ENCODE data around the gene UQCRQ.

- TF ChIP-seq CTCF (IDR thresholded peaks at IDR 0.05; ENCODE audit: low read length) (no peak), EZH2 (IDR thresholded peaks at IDR 0.05; ENCODE audit: borderline replicate concordance, low read length) (no peak)
Observed at GRCh38 chr5:132822650-132823480, 43.6 kb upstream of the UQCRQ start.

Measured in OCI-LY1 (cell line).